Left kidney (tissue), 2 donors: ENCODE measurements around the gene OSCP1. TPM values are rescaled to one million over a fixed set of nuclear protein-coding genes. Genes with fewer than 3 reads are reported as not detected.

ENCODE experiments used
- DNase-seq: peaks from one replicate; pipeline ENCODE4 v3.0.0-alpha.2; 2013
- polyA plus RNA-seq: library from polyadenylated mRNA; unstranded; fragments of 120-200 nt; gene quantifications from one replicate; pipeline ENCODE4 v1.2.1, GENCODE V29; 2013; ENCODE audit not compliant: insufficient read length

OSCP1 gene
- polyA plus RNA-seq, 1 donor, result 29.7 TPM

DNA sequence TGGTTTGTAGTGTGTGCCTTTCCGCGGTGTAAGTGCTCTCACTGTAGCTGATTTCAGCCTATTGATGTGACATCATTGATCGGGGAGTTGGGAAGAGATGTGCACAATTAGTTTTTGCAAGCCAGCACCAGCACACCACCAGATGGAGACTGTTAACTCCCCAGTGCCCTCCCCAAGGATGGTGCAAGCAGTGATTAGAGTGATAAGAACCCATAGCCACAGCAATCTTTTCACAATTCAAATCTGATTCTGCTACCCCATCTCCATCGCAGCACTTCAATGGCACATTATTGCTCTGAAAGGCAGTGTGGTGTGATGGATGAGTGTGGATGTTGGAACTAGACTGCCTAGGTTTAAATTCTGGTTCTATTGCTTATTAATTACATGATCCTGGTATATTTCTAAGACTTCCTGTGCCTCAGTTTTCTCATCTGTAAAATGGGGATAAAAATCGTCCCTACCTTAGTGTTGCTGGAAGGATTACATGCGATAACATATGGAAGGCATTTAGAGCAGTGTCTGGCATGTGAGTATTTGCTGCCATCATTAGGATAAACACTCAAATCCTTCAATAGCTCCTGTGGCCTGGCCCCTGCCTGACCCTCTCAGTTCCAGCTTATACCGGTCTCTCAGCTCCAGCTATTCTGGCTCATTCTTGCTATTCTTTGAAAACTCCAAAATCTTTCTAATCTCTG, 25.8 kb upstream of the OSCP1 start:
- no peak for DNase-seq

DNA sequence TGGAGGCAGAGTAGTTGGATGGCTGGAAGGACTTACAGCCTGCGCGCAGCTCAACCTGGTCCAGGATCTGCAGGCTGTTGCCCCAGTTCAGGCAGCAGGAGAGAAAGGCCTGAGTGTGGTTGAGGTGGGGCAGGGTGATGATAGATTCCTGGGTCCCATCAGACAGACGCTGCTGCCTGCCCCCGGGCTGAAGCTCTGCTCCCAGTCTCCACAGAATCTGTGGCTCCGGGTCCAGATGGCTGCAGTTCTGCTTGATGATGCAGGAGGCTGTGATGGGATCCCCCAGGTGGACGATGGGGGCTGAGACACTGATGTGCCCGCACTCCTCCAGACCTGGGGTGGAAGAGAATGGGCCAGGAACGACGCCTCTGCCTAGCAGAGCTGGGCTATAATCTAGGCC, 25.1 kb upstream of the OSCP1 start:
- DNase-seq, result no peak

DNA sequence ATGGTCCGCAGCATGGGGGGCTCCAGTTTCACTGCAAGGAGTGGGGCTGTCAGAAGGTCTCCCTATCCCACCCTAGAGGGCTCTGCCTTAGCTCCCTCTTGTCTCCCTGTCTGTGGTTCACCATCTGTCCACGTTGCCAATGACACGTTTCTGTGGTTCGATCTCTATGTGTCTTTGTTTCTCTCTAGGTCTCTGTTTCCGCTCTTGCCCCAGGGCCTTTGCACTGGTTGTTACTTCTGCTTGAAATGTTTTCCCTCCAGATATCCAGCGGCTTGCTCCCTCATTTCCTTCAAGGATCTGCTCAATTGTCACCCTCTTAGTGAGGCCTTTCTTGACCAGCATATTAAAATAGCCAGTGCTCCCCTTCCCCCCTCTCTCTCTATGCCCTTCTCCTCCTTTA, 22.4 kb upstream of the OSCP1 start:
- no peak for DNase-seq

DNA sequence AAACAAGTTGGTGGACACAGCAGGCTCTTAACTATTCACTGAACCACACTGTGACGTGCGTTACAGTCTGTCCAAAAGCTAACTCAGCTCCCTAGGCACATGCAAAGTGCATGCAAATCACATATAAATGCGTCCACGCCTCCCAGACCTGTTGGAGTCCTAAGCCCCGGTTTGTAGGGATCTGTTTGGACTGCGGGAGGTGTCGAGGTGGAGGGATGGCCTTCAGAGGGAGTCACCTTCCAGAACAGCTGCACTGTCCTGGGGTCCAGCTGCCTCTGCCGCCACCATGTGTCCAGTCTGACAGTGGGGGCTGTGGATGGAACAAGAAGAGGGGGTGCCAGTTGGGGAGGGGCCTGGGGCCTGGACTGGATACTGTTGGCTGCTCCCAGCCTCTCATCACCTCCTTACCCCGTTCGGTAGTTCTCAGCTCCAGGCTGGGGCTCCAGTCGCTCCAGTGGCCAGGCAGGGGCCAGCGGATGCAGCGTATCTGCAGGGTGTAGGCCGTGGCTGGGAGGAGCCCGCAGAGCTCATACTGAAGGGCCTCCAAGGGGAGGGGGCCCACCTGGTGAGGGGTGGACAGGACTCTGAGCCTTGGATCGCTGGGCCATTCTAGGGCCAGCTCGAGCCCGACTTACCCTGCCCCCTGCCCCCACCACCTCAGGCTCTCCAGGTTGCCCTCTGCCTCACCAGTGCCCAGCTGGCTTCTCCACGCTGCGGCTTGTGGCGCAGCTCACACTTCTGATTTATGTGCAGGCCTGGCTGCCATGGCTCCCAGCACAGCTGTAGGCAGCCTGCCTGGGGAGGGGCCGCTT, 21.8 kb upstream of the OSCP1 start:
- no peak for DNase-seq

DNA sequence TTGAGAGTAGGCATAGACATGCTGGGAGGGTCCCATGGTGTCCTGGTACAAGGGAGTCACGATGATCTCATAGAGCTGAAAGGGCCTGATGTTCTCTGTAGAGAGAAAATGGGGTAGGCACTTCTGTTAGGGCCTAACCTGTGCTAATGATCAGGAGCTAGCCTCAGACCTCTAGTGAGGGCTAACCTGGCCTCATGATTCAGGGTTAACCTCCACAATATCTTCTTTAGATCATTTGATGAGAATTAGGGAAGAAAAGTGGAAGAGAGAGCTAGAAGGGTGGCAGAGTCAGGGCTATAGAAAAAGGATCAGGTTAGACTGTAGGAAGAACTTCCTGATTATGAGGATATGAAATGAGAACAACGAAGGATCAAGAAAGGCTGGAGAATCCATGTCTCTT, 18.9 kb upstream of the OSCP1 start:
- DNase-seq, result no peak

DNA sequence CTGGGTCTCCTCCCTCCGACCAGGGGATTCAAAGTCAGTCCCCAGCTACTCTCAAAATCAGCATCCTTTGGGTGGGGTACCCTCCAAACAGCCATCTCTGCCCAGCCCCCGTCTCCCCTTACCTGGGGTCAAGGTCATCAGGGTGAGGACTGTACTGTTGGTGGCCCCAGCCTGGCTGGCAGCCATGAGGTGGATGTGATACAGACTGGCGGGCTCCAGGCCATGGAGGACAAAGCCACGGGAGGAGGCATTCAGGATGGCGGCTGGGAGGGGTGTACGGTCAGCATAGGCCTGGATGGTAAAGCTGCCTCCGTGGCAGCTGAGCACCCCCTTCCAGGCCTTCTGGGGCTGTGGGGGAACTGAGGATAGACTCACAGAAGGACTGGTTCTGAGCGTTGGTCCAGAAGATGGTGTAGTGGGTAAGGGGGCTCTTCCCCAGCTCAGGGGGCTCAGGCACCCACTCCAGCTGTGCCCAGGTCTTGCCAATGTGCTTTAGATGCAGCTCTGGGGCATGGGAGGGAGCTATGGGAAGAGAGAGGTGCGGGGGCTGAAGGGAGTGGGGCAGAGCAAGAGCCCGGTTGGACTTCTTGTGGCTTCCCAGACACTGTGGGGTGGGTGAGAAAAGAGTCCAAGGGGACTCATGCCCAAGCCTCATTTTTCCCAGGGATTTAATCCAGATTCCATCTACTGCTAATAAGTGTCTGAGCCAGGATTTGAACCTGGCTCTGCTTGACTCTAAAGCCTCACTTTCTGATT, 17.6 kb upstream of the OSCP1 start:
- DNase-seq, result no peak

DNA sequence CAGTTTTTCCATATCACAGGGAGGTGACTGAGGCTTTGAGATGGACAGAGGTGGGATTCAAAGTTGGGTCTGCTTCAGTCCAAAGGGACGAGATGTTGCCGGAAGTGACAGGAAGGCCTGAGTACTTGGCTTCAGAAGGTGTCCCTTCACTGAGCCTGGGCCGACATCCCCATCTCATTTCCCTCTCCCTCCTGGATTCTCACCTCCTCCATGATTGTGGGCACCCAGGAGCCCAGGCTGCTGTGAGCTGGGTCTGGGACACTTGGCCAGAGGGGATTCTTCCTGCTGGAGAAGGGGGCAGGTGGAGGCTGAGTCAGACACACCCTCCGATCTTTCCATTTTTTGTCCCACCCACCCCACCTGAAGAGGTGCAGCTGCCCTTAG, 16.8 kb upstream of the OSCP1 start:
- DNase-seq, result no peak

DNA sequence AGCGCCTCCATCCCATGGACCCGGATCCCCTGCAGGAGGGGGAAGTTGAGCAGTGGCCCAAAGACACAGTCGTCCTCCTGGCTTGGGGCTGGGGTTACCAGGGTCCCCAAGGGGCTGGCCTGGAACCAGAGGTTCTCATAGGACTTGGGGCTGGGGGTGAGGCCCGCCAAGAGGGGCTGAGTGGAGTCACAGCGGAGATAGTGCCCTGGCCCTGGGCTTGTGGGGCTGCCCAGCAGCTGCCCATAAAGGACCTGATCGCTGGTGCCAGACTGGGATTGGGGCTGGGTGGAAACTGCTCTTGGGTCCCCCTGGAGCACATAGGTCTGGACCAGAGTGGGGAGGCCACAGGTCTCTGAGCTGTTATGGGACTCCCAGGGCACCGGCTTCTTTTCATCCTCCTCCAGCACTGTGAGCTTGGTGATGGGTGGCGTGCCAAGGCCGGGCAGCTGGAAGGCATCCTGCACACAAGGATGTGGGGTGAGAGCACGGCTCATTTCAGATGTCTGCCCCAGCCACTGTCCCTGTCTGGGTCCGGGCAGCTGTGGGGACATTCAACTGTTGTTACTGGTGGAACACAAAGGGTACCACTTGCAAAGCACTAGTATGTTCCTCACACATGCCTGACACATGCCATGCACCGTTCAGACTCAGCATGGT, 16.2 kb upstream of the OSCP1 start:
- no peak for DNase-seq

DNA sequence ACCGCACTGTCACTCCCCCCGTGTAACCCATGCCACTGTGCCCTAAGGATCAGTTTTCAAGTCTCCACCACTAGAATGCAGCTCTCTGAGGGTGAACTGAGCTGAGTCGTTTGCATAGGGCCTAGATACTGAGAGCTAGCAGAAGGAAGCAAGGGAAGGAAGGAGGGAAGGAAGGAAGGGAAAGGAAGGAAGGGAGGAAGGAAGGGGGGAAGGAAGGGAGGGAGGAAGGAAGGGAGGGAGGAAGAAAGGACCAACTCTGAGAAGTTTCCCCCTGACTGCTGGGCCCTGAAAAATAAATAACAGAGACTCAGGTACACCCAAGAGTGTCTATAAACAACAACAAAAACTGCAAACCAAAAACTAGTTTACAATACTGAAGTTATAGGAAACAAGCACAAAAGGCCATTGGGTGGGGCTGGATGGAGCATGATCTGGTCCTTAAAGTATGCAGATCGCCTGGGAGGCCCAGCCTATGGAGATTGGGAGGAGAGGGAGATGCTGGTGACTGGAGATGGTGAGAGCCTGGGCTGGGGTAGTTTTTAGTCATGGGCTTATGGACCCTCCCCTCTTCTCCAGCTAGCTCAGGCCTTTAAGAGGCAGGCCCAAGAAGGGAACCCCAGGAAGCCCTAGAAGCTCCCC, 15.6 kb upstream of the OSCP1 start:
- no peak for DNase-seq

DNA sequence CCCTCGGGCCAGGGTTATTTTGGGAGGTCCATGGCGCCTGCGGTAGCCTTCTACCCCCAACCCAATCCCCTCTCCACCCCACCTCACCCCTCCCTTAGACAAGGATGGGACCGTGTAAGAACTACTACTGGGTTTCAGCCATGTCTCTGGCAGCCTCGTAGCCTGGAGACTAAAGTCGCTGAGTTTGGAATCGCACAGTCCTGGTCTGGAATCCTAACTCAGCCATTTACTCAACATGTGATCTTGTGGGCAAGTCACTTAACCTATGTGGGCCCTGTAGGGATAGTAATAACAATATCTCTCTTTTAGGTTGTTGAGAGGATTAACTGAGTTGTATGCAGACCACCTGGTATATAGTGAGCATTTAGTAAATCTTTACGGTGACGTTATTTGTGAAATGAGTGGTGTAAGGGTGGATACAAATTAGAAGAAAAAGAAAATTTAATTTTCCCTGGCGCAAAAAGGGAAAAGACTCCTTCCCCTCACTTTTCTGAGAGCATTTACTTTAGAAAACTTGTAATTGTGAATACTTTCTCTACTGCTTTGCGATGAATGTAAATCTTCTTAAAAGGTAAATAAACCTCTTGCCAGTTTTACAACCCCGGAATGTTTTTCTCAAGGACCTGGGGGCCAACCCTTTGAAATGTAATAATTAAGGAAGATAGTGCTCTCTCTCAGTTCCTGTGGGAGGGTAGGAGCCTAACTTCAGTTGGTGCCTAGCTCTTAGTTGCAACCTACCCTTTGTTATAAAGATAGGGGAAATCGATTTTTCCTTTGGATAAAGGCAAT, 14.5 kb upstream of the OSCP1 start:
- DNase-seq, result no peak

DNA sequence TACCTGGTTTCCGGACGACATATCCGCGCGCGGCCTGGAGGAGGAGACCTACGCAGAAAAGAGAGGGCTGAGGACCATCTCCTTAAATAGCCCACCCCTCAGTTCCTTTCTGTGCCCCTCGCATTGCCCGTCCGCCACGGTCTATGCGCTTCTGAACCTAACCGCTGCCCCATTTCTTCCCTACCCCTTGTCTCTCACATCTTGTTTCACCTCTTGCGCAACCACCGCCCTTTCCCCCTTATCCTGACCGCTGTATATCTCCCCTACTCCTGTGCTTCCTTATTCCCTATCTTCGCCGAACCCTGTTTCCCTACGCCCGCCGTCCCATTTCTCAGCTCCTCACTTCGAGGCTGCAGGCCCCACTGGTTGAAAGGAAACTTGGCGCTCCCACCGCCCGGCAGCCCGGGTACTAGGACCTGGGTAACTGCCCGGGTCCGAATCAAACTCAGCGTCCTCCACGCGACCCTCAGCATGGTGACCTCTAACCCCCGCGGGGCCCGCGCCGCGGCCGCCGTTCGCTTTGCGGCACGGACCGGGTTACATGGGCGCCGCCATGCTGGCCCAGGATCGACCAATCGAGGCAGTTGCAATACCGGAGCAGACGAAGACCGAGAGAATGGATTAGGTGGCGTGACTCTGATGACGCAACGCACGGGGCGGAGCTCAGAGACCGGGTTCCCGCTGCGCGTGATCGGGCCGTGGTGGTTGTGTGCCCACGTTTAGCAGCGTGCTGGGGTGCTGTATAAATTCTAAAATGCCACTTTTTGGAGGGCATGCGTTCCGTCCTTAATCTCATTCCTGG, 13.8 kb upstream of the OSCP1 start, which contains the start of gene MRPS15:
Gene MRPS15, minus strand, starts transcription at position 582 of the 802 bp plus-strand sequence. Its CDS starts 109 bp downstream, at position 473.
- DNase-seq, result peak; percentile 95

DNA sequence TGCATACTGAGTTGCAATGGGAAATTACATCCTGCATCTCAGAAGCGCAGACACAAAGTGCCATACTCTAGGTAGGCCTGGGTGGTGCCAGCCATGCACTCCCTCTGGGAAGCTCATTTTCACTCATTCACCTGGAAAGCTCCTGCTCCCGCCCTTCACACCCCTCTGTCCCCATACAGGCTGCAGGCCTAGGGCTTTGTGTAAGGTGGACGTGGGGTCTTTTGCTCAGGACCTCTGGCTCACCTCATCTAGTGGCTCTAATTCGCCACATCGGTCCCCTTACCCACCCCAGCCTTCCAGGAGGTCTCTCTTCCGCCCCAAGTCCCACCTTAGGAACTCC, 13.2 kb upstream of the OSCP1 start:
- no peak for DNase-seq

DNA sequence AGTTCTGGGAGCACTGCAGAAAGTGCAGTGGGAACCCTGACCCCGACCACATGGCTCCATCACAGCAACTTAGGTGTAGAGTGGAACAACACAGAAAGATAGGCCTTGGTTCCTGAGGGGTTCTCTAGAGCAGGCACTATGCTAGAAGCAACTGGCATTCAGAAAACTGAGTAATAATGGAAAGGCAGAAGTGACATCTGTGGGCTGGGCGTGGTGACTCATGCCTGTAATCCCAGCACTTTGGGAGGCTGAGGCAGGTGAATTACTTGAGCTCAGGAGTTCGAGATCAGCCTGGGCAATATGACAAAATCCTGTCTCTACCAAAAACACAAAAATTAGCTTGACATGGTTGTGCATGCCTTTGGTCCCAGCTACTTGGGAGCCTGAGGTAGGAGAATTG, 8.7 kb upstream of the OSCP1 start:
- no peak for DNase-seq

DNA sequence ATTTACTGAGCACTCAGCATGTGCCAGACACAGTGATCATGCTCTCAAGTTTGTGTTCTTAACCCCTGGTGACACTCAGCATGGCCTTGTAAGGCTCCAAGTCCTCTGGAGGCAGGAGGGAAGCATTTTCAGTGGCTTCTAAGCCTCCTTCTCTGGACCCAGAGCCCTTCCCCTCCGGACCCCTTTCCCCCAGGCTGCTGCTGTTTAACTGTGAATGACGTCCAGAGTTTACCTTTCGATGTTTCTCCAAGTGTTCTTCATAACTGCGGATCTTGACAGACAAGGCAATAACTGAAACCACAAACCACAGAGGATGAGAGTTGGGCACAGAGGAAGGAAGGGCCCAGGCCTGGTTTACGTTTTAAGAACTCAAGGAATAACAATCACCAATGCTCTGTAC, 7.4 kb upstream of the OSCP1 start:
- DNase-seq, result no peak

DNA sequence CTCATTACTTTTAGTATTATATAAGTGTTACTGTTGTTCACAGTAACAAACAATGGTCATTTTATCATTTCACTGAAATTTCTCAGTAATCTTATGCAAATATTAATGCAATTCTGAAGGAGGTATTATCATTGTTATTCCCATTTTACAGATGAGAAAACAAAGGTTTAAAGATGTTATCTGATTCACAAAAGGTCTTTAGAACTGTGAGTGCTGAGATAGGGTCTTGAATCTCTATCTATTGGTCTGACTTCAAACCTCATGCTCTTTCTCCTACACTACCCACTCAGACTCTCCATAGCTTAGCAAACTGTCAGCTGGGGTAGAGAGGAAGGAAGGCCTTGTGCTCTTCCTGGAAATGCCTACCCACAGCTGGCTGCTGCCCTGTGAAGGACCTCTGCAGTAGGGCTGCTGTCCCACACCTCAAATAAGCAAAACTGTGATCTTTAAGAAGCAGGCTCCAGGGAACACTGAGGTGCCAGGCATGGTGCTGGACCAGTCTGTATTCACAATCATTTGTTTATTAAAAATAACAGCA, 6.2 kb upstream of the OSCP1 start:
- no peak for DNase-seq

DNA sequence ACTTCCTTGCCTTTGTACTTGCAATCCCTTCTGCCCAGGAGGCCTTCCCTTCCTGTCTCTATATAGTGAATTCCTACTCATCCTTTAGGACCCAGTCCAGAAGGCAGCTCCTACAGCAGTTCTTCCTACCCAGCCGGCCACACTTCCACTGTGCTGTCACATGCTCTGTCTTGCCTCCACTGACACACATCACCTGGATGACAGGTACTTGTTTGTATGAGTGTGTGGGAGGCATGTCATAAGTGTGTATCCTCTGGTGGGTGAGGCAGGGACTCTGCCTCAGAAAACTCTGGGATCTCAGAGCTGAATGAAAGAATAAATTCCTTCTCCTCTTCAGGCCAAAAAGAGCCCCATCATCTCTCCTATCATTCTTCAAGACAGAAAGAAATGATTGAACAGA, 5.1 kb upstream of the OSCP1 start:
- DNase-seq, result no peak

DNA sequence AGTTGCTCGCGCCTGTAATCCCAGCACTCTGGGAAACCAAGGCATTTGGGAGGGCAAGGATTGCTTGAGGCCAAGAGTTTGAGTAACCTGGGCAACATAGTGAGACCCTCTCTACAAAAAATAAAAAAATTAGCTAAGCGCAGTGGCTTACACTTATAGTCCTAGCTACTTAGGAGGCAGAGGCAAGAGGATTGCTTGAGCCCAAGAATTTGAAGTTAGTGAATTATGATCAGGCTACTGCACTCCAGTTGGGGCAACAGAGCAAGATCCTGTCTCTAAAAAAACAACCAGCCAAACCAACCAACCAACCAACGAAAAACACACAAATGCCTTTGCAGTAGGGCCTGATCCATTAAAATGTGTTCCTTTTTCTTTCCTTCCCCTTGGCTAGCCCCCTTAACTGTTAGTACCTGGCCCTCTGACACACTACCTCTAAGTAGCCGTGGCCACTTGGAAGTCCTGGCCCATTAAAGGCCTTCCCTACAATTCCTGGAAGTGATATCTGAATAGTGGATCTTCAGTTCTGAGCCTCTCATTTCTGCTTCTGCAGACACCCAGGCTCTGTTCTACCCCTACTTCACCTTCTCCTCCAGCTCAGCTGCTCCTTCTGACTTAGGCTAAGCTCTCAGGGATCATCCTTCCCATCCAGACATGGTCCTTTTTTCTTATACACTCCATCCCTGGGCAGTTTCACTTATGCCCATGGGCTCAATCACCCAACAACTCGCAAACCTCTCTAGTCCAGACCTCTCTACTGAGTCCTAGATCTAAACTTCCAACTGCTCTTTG, 3.5 kb upstream of the OSCP1 start:
- no peak for DNase-seq

DNA sequence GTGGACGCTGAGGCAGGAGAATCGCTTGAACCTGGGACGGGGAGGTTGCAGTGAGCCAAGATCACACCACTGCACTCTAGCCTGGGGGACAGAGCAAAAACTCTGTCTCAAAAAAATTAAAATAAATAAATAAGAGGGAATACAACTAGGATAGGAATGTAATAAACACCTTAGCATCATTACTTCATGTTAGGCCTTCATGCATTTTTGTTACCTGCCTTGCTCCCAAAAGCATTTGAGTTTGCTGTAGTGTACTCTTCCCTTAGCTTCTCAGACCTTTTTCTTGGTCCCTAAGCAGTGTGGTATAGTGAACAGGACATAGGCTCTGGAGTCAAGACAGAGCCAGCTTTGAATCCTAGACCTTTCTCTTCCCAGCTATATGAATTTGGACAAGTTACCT, 2.8 kb upstream of the OSCP1 start:
- no peak for DNase-seq

DNA sequence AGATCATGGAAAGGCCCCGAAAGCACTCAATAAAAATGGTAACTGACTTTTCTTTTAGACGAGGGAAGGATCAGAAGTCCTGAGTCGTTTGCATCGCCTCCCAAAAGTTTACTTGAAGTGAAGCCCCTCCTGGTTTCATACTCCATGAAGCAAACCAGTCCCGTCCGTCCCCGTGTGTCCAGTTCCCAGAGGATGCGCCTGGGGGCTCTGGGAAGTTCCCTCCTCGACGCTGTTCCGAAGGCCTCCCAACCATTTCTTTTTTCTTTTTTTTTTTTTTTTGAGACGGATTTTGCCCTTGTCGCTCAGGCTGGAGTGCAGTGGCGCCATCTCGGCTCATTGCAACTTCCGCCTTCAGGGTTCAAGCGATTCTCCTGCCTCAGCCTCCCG, 661 bp upstream of the OSCP1 start:
- DNase-seq, result no peak
